ENCODE data around the gene EFHC1.

EFHC1 gene

GRCh38 chr6:52523378-52524142 is 103.4 kb downstream of the EFHC1 start:
- Histone ChIP-seq H3K4me3 (ENCODE audit: low read depth in 1 of 2, low read length in 2 of 2) (no peak overlapping the region), H3K9me3 (ENCODE audit: control insufficient read depth in 1 of 2, low read length in 2 of 2) (no peaks in the 10 kb centered on the region), H3K4me1 (ENCODE audit: control insufficient read depth in 1 of 2, insufficient read depth in 2 of 2, low read length in 2 of 2) (peaks cover 7 to 13% of the 10 kb centered on the region in 2 donors), H3K27me3 (ENCODE audit: control insufficient read depth in 1 of 2, insufficient read depth in 2 of 2, low read length in 2 of 2) (no peaks in the 10 kb centered on the region), H3K36me3 (ENCODE audit: control insufficient read depth in 1 of 2, insufficient read depth in 2 of 2, low read length in 2 of 2) (no peaks in the 10 kb centered on the region), H3K27ac (ENCODE audit: low read depth, low read length) (no peak overlapping the region), H3K9ac (ENCODE audit: low read depth in 1 of 2, low read length in 2 of 2) (no peak overlapping the region)

DNA sequence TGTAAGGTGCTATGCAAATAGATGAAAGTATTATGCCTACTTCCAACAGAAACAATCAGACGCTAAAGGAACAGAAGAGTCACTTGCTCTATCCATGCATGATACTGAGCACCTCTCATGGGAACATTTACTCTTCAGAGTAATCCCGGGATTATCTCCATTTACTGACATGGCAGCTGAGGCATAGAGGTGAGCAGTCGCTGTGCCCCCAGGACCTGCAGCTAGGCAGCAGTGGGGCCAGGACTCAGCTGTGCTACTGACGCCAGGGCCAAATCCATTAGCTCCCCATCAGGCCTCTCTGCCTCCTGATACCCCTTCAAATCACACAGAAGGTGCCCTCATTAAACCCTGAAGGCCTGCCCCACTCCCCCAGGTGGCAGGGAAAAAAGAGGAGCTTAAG is 104.8 kb downstream of the EFHC1 start:
- no peak overlapping the region for H3K4me3 ChIP-seq (ENCODE audit: low read depth in 1 of 2, low read length in 2 of 2)
- H3K9ac ChIP-seq (ENCODE audit: low read depth in 1 of 2, low read length in 2 of 2) = no peak overlapping the region
- H3K36me3 ChIP-seq (ENCODE audit: control insufficient read depth in 1 of 2, insufficient read depth in 2 of 2, low read length in 2 of 2) = no peaks in the 10 kb centered on the region
- H3K27ac ChIP-seq (ENCODE audit: low read depth, low read length) = no peak overlapping the region
- H3K27me3 ChIP-seq (ENCODE audit: control insufficient read depth in 1 of 2, insufficient read depth in 2 of 2, low read length in 2 of 2) = no peaks in the 10 kb centered on the region
- peaks cover 7 to 13% of the 10 kb centered on the region in 2 donors for H3K4me1 ChIP-seq (ENCODE audit: control insufficient read depth in 1 of 2, insufficient read depth in 2 of 2, low read length in 2 of 2)
- H3K9me3 ChIP-seq (ENCODE audit: control insufficient read depth in 1 of 2, low read length in 2 of 2) = no peaks in the 10 kb centered on the region

GRCh38 chr6:52526634-52527033 is 106.5 kb downstream of the EFHC1 start:
- no peak overlapping the region for H3K9ac ChIP-seq (ENCODE audit: low read depth in 1 of 2, low read length in 2 of 2)
- H3K9me3 ChIP-seq (ENCODE audit: control insufficient read depth in 1 of 2, low read length in 2 of 2) = no peaks in the 10 kb centered on the region
- no peak overlapping the region for H3K4me3 ChIP-seq (ENCODE audit: low read depth in 1 of 2, low read length in 2 of 2)

DNA sequence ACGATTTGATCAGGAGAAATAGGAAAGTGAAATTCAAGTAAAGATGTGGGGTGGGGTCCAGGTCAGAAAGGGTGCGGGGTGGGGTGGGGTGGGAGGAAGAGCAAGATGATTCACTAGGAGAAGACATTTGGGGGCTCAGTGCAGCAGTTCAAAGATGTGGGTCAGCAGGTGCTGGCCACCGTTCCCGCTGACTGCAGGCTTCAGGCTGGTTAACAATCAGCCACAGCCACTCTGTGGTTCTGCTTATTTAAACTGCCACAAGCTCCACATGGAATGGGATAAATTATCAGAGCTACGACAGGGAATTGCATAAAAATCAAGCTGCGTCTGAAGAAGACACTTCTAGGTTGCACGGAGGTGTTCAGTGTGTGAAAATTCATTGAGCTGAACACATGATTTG is 107.3 kb downstream of the EFHC1 start:
- Histone ChIP-seq H3K9me3 (ENCODE audit: control insufficient read depth in 1 of 2, low read length in 2 of 2) (no peaks in the 10 kb centered on the region), H3K4me3 (ENCODE audit: low read depth in 1 of 2, low read length in 2 of 2) (no peak overlapping the region), H3K4me1 (ENCODE audit: control insufficient read depth in 1 of 2, insufficient read depth in 2 of 2, low read length in 2 of 2) (peaks cover 6 to 11% of the 10 kb centered on the region in 2 donors), H3K27ac (ENCODE audit: low read depth, low read length) (no peak overlapping the region), H3K27me3 (ENCODE audit: control insufficient read depth in 1 of 2, insufficient read depth in 2 of 2, low read length in 2 of 2) (no peaks in the 10 kb centered on the region), H3K9ac (ENCODE audit: low read depth in 1 of 2, low read length in 2 of 2) (no peak overlapping the region), H3K36me3 (ENCODE audit: control insufficient read depth in 1 of 2, insufficient read depth in 2 of 2, low read length in 2 of 2) (no peaks in the 10 kb centered on the region)

More at GRCh38 chr6:52526634-52527033, 106.5 kb downstream of the EFHC1 start:
- Histone ChIP-seq H3K4me1 (ENCODE audit: control insufficient read depth in 1 of 2, insufficient read depth in 2 of 2, low read length in 2 of 2) (peaks cover 10 to 13% of the 10 kb centered on the region in 2 donors), H3K27me3 (ENCODE audit: control insufficient read depth in 1 of 2, insufficient read depth in 2 of 2, low read length in 2 of 2) (no peaks in the 10 kb centered on the region), H3K36me3 (ENCODE audit: control insufficient read depth in 1 of 2, insufficient read depth in 2 of 2, low read length in 2 of 2) (no peaks in the 10 kb centered on the region), H3K27ac (ENCODE audit: low read depth, low read length) (no peak overlapping the region)

DNA sequence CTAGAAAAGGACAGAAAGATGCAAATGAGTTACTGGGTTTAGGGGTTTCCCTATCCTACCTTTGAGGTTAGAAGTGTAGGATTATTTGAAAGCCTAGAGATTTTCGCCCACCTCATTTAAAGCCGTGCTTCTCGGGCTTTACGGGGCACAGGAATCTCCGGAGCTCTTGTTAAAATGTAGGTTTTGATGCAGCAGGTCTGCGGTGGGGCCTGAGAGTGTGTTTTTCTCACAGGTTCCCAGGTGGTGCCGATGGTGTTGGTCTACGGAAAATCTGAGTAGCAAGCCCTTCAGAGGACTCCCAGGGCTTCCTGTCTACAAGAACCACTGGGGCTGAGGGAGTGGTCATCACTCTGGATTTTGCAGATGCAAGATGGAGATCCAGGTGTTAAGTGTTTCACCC is 109.2 kb downstream of the EFHC1 start:
- Histone ChIP-seq H3K36me3 (ENCODE audit: control insufficient read depth in 1 of 2, insufficient read depth in 2 of 2, low read length in 2 of 2) (peaks cover under 1 to 4% of the 10 kb centered on the region in 2 donors), H3K9me3 (ENCODE audit: control insufficient read depth in 1 of 2, low read length in 2 of 2) (no peaks in the 10 kb centered on the region), H3K27me3 (ENCODE audit: control insufficient read depth in 1 of 2, insufficient read depth in 2 of 2, low read length in 2 of 2) (no peaks in the 10 kb centered on the region), H3K27ac (ENCODE audit: low read depth, low read length) (no peak overlapping the region), H3K4me1 (ENCODE audit: control insufficient read depth in 1 of 2, insufficient read depth in 2 of 2, low read length in 2 of 2) (peaks cover 3 to 5% of the 10 kb centered on the region in 2 donors), H3K9ac (ENCODE audit: low read depth in 1 of 2, low read length in 2 of 2) (no peak overlapping the region), H3K4me3 (ENCODE audit: low read depth in 1 of 2, low read length in 2 of 2) (no peak overlapping the region)

GRCh38 chr6:52530351-52530750 is 110.2 kb downstream of the EFHC1 start:
- H3K9ac ChIP-seq (ENCODE audit: low read depth in 1 of 2, low read length in 2 of 2) = no peak overlapping the region
- H3K27me3 ChIP-seq (ENCODE audit: control insufficient read depth in 1 of 2, insufficient read depth in 2 of 2, low read length in 2 of 2) = no peaks in the 10 kb centered on the region
- H3K4me1 ChIP-seq (ENCODE audit: control insufficient read depth in 1 of 2, insufficient read depth in 2 of 2, low read length in 2 of 2) = peaks cover 3 to 13% of the 10 kb centered on the region in 2 donors
- no peak overlapping the region for H3K4me3 ChIP-seq (ENCODE audit: low read depth in 1 of 2, low read length in 2 of 2)
- no peak overlapping the region for H3K27ac ChIP-seq (ENCODE audit: low read depth, low read length)
- H3K36me3 ChIP-seq (ENCODE audit: control insufficient read depth in 1 of 2, insufficient read depth in 2 of 2, low read length in 2 of 2) = peaks cover 4 to 9% of the 10 kb centered on the region in 2 donors
- no peaks in the 10 kb centered on the region for H3K9me3 ChIP-seq (ENCODE audit: control insufficient read depth in 1 of 2, low read length in 2 of 2)

DNA sequence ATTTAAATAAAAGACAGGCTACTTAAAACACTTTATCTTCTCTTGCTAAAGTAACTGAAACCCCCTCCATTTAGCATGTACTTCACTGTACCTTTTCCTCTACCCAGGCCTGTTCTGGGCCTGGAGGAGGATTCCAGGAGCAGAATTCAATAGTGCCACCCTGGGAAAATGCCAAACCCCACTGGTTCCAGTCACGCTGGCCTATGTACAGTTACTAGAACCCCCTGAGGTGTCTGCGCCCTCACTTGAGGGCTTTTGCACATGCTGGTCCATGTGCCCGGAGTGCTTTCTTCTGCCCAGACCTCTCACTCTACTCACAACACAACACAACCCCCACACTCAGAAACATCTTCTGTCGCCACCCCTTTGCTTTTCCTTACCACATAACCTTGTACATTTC is 111.3 kb downstream of the EFHC1 start:
- H3K4me1 ChIP-seq (ENCODE audit: control insufficient read depth in 1 of 2, insufficient read depth in 2 of 2, low read length in 2 of 2) = peaks cover 3 to 19% of the 10 kb centered on the region in 2 donors
- H3K36me3 ChIP-seq (ENCODE audit: control insufficient read depth in 1 of 2, insufficient read depth in 2 of 2, low read length in 2 of 2) = peaks cover 4 to 9% of the 10 kb centered on the region in 2 donors
- H3K9me3 ChIP-seq (ENCODE audit: control insufficient read depth in 1 of 2, low read length in 2 of 2) = no peaks in the 10 kb centered on the region
- no peak overlapping the region for H3K4me3 ChIP-seq (ENCODE audit: low read depth in 1 of 2, low read length in 2 of 2)
- no peaks in the 10 kb centered on the region for H3K27me3 ChIP-seq (ENCODE audit: control insufficient read depth in 1 of 2, insufficient read depth in 2 of 2, low read length in 2 of 2)
- peak overlapping the region in 1 of 2 donors; percentile 26 for H3K9ac ChIP-seq (ENCODE audit: low read depth in 1 of 2, low read length in 2 of 2)
- H3K27ac ChIP-seq (ENCODE audit: low read depth, low read length) = no peak overlapping the region

DNA sequence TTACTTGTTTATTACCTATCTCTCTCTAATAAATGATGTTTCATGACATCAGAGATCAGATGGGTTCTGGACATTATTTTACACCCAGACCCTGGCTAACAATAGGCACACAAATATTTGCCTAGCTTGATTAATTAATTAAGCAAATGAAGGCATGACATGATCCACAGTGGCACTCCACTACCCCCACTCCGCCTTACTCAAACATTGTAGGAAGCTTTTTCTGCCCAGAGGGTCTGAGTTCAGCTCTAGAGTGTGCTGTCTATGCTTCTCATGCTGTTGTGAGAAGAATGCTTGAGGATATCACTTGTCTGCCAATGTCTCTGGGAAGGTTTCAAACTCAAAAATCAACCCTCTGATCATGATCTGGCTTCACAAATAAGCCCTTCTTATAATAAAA is 111.7 kb downstream of the EFHC1 start:
- Histone ChIP-seq H3K36me3 (ENCODE audit: control insufficient read depth in 1 of 2, insufficient read depth in 2 of 2, low read length in 2 of 2) (peaks cover 4 to 9% of the 10 kb centered on the region in 2 donors), H3K4me3 (ENCODE audit: low read depth in 1 of 2, low read length in 2 of 2) (no peak overlapping the region), H3K4me1 (ENCODE audit: control insufficient read depth in 1 of 2, insufficient read depth in 2 of 2, low read length in 2 of 2) (peaks cover 3 to 21% of the 10 kb centered on the region in 2 donors), H3K27me3 (ENCODE audit: control insufficient read depth in 1 of 2, insufficient read depth in 2 of 2, low read length in 2 of 2) (no peaks in the 10 kb centered on the region), H3K9me3 (ENCODE audit: control insufficient read depth in 1 of 2, low read length in 2 of 2) (no peaks in the 10 kb centered on the region), H3K27ac (ENCODE audit: low read depth, low read length) (no peak overlapping the region), H3K9ac (ENCODE audit: low read depth in 1 of 2, low read length in 2 of 2) (peak overlapping the region in 1 of 2 donors; percentile 26)

DNA sequence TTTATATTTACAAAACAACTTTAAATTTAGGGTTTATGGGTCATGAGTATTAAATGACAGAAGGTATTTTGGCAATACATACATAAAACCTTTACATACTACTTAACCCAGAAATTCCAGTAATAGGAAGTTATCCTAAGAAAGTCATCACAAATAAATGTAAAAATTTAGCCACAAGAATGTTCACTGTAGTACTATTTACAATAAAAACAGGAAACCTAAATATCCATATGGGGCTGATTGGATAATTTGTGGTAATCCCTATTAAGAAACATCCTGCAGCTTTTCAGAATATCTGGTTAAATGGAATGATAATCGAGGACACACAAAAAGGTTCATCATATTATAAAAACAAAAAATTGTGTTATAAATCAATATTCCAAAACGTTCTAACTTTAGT is 112.3 kb downstream of the EFHC1 start:
- no peak overlapping the region for H3K9ac ChIP-seq (ENCODE audit: low read depth in 1 of 2, low read length in 2 of 2)
- H3K36me3 ChIP-seq (ENCODE audit: control insufficient read depth in 1 of 2, insufficient read depth in 2 of 2, low read length in 2 of 2) = peaks cover 4 to 9% of the 10 kb centered on the region in 2 donors
- no peak overlapping the region for H3K27ac ChIP-seq (ENCODE audit: low read depth, low read length)
- H3K27me3 ChIP-seq (ENCODE audit: control insufficient read depth in 1 of 2, insufficient read depth in 2 of 2, low read length in 2 of 2) = no peaks in the 10 kb centered on the region
- H3K4me3 ChIP-seq (ENCODE audit: low read depth in 1 of 2, low read length in 2 of 2) = no peak overlapping the region
- H3K4me1 ChIP-seq (ENCODE audit: control insufficient read depth in 1 of 2, insufficient read depth in 2 of 2, low read length in 2 of 2) = peaks cover 5 to 23% of the 10 kb centered on the region in 2 donors
- H3K9me3 ChIP-seq (ENCODE audit: control insufficient read depth in 1 of 2, low read length in 2 of 2) = no peaks in the 10 kb centered on the region

- peaks cover 15 to 29% of the 10 kb centered on the region in 2 donors for H3K4me1 ChIP-seq (ENCODE audit: control insufficient read depth in 1 of 2, insufficient read depth in 2 of 2, low read length in 2 of 2)
- no peaks in the 10 kb centered on the region for H3K9me3 ChIP-seq (ENCODE audit: control insufficient read depth in 1 of 2, low read length in 2 of 2)
- no peaks in the 10 kb centered on the region for H3K27me3 ChIP-seq (ENCODE audit: control insufficient read depth in 1 of 2, insufficient read depth in 2 of 2, low read length in 2 of 2)
- no peak overlapping the region for H3K9ac ChIP-seq (ENCODE audit: low read depth in 1 of 2, low read length in 2 of 2)
- no peak overlapping the region for H3K4me3 ChIP-seq (ENCODE audit: low read depth in 1 of 2, low read length in 2 of 2)
- H3K27ac ChIP-seq (ENCODE audit: low read depth, low read length) = no peak overlapping the region
- H3K36me3 ChIP-seq (ENCODE audit: control insufficient read depth in 1 of 2, insufficient read depth in 2 of 2, low read length in 2 of 2) = peaks cover 4 to 9% of the 10 kb centered on the region in 2 donors
These were observed 113.3 kb downstream of the EFHC1 start for GRCh38 chr6:52533491-52533890.

Data from duodenal mucosa (tissue), 2 donors.